Smooth muscle cell (in vitro differentiated cells): ENCODE measurements around the gene AKNA. TPM values are rescaled to one million over a fixed set of nuclear protein-coding genes. Genes with fewer than 3 reads are reported as not detected.

Experiments used
- DNase-seq: peaks from one replicate; lab custom pipeline; 2025; ENCODE audit not compliant: unreplicated experiment; lab: John Stamatoyannopoulos, UW
- H2AFZ ChIP-seq: fragments of 200-600 bp; sonication (generic); 2 replicates; pipeline ENCODE4 v1.6.0; 2016; ENCODE audit warnings: antibody characterized with exemption, low read depth, mild to moderate bottlenecking
- H3F3A ChIP-seq: fragments of 200-600 bp; sonication (generic); 2 replicates; pipeline ENCODE4 v1.6.0; 2017; ENCODE audit warnings: antibody characterized with exemption, low read depth
- H3K27ac ChIP-seq: fragments of 200-600 bp; sonication (generic); 2 replicates; pipeline ENCODE4 v1.5.1; 2016; ENCODE audit warnings: low read depth, mild to moderate bottlenecking
- H3K27me3 ChIP-seq: fragments of 200-600 bp; sonication (generic); 2 replicates; pipeline ENCODE4 v1.6.1; 2016; ENCODE audit warnings: low read depth, mild to moderate bottlenecking
- H3K36me3 ChIP-seq: fragments of 200-600 bp; sonication (generic); 2 replicates; pipeline ENCODE4 v1.5.1; 2016; ENCODE audit warnings: low read depth
- H3K4me1 ChIP-seq: fragments of 200-600 bp; sonication (generic); 2 replicates; pipeline ENCODE4 v1.5.1; 2016; ENCODE audit warnings: low read depth
- H3K4me2 ChIP-seq: fragments of 200-600 bp; sonication (generic); 2 replicates; pipeline ENCODE4 v1.6.0; 2016; ENCODE audit warnings: mild to moderate bottlenecking
- H3K4me3 ChIP-seq: fragments of 200-600 bp; sonication (generic); 2 replicates; pipeline ENCODE4 v1.5.1; 2016; ENCODE audit warnings: mild to moderate bottlenecking
- H3K79me2 ChIP-seq: fragments of 200-600 bp; sonication (generic); 2 replicates; pipeline ENCODE4 v1.6.0; 2016; ENCODE audit warnings: low read depth, mild to moderate bottlenecking
- H3K9ac ChIP-seq: fragments of 200-600 bp; sonication (generic); 2 replicates; pipeline ENCODE4 v1.6.0; 2016; ENCODE audit warnings: low read depth
- H3K9me3 ChIP-seq: fragments of 200-600 bp; sonication (generic); replicated peaks from 2 replicates; pipeline ENCODE4 v1.5.1; 2016; ENCODE audit warnings: low read depth
- H4K20me1 ChIP-seq: fragments of 200-600 bp; sonication (generic); 2 replicates; pipeline ENCODE4 v1.6.0; 2016; ENCODE audit warnings: low read depth
- CTCF ChIP-seq: fragments of 200-600 bp; sonication (generic); IDR thresholded peaks from 2 replicates; pipeline ENCODE4 v1.5.1; 2017; ENCODE audit warnings: borderline replicate concordance, mild to moderate bottlenecking, antibody characterized with exemption; ENCODE audit not compliant: insufficient read depth, poor library complexity, severe bottlenecking
- WGBS: methylation state at CpG from one replicate; pipeline ENCODE4 v1.1.7; 2016; ENCODE audit warnings: low lambda C conversion rate; 5-methylcytosine and 5-hydroxymethylcytosine counted together
- polyA plus RNA-seq: library from polyadenylated mRNA; unstranded; fragments of >200 nt; fragmentation: Nextera tagmentation; extraction: Ambion mirVana; gene quantifications from 2 replicates; pipeline ENCODE4 v1.2.1, GENCODE V29; 2016
- total RNA-seq: library from RNA; depleted of rRNA; stranded (reverse); fragments of >200 nt; gene quantifications from 2 replicates; pipeline ENCODE4 v1.2.3, GENCODE V29; 2014

AKNA gene
- total and polyA plus RNA-seq, 2 experiments from 2014 or later: 3.2 to 4.7 TPM

GRCh38 chr9:114431003-114431402, 43.2 kb upstream of the AKNA start:
- DNase-seq: no peak
- Histone ChIP-seq H3K79me2 (no peaks in the 10 kb centered on the region), H2AFZ (no peak overlapping the region), H3K27me3 (no peaks in the 10 kb centered on the region), H3K9ac (no peak overlapping the region), H3K4me3 (no peak overlapping the region), H3K4me1 (no peaks in the 10 kb centered on the region), H3K36me3 (no peaks in the 10 kb centered on the region), H3K4me2 (no peak overlapping the region), H3F3A (no peaks in the 10 kb centered on the region), H4K20me1 (no peaks in the 10 kb centered on the region), H3K27ac (no peak overlapping the region), H3K9me3 (no peaks in the 10 kb centered on the region)
- WGBS: 94% methylated on average over 4 of the region's 4 CpGs
- TF ChIP-seq CTCF: no peak

GRCh38 chr9:114430457-114430856, 42.7 kb upstream of the AKNA start:
- no peak overlapping the region for H2AFZ ChIP-seq
- no peaks in the 10 kb centered on the region for H4K20me1 ChIP-seq
- WGBS: 85% methylated on average over 5 of the region's 5 CpGs
- H3K79me2 ChIP-seq: no peaks in the 10 kb centered on the region
- no peaks in the 10 kb centered on the region for H3K27me3 ChIP-seq
- H3K36me3 ChIP-seq: no peaks in the 10 kb centered on the region
- DNase-seq: no peak
- no peak overlapping the region for H3K9ac ChIP-seq
- H3K27ac ChIP-seq: no peak overlapping the region
- no peak overlapping the region for H3K4me3 ChIP-seq
- no peaks in the 10 kb centered on the region for H3F3A ChIP-seq
- H3K9me3 ChIP-seq: no peaks in the 10 kb centered on the region
- no peaks in the 10 kb centered on the region for H3K4me1 ChIP-seq
- H3K4me2 ChIP-seq: no peak overlapping the region
- no peak for TF ChIP-seq CTCF

- Histone ChIP-seq H3K27ac (no peak overlapping the region), H3K36me3 (no peaks in the 10 kb centered on the region), H3K9me3 (no peaks in the 10 kb centered on the region), H3K4me1 (no peaks in the 10 kb centered on the region), H3K9ac (no peak overlapping the region), H3K79me2 (no peaks in the 10 kb centered on the region), H4K20me1 (no peaks in the 10 kb centered on the region), H3F3A (no peaks in the 10 kb centered on the region), H3K4me3 (no peak overlapping the region), H2AFZ (no peak overlapping the region), H3K4me2 (no peak overlapping the region), H3K27me3 (no peaks in the 10 kb centered on the region)
- DNase-seq: no peak
- 87% methylated on average over 6 of the region's 6 CpGs for WGBS
- TF ChIP-seq CTCF: no peak
These were observed 41.7 kb upstream of the AKNA start for GRCh38 chr9:114429488-114429887.

GRCh38 chr9:114428466-114428865, 40.7 kb upstream of the AKNA start:
- no peaks in the 10 kb centered on the region for H4K20me1 ChIP-seq
- no peaks in the 10 kb centered on the region for H3K27me3 ChIP-seq
- H3K9me3 ChIP-seq: no peaks in the 10 kb centered on the region
- H3K36me3 ChIP-seq: no peaks in the 10 kb centered on the region
- no peaks in the 10 kb centered on the region for H3K4me1 ChIP-seq
- WGBS: 99% methylated on average over 8 of the region's 8 CpGs
- H3F3A ChIP-seq: no peaks in the 10 kb centered on the region
- no peak overlapping the region for H3K4me2 ChIP-seq
- H3K4me3 ChIP-seq: no peak overlapping the region
- H3K9ac ChIP-seq: no peak overlapping the region
- H3K79me2 ChIP-seq: no peaks in the 10 kb centered on the region
- H2AFZ ChIP-seq: no peak overlapping the region
- no peak for DNase-seq
- TF ChIP-seq CTCF: no peak
- no peak overlapping the region for H3K27ac ChIP-seq
